ENCODE measurements around the gene OAS2.
"Not testable (repeated sequence)": the region's sequence is repeated elsewhere in the genome, so short reads cannot be mapped to it uniquely, and the experiment has no call there.

The OAS2 gene

GRCh38 chr12:112946236-112947000 is 31.9 kb upstream of the OAS2 start:
- DNase-seq (ENCODE audit: low read depth) = no peak
- no peak for TF ChIP-seq CTCF (IDR thresholded peaks at IDR 0.05; ENCODE audit: low read depth, low read length)
- no peak for TF ChIP-seq MYC (IDR thresholded peaks at IDR 0.05; ENCODE audit: low read depth, low read length)
- no peak for TF ChIP-seq MAX (IDR thresholded peaks at IDR 0.05; ENCODE audit: low read depth, low read length)
- TF ChIP-seq POLR2A (IDR thresholded peaks at IDR 0.05; ENCODE audit: extremely low read depth, insufficient read length) = no peak
- H3K4me3 ChIP-seq (ENCODE audit: low read depth, low read length) = no peak overlapping the region

- no peak for DNase-seq (ENCODE audit: low read depth)
- H3K4me3 ChIP-seq (ENCODE audit: low read depth, low read length) = no peak overlapping the region
- TF ChIP-seq MAX (IDR thresholded peaks at IDR 0.05; ENCODE audit: low read depth, low read length) (no peak), MYC (IDR thresholded peaks at IDR 0.05; ENCODE audit: low read depth, low read length) (no peak), CTCF (IDR thresholded peaks at IDR 0.05; ENCODE audit: low read depth, low read length) (no peak), POLR2A (IDR thresholded peaks at IDR 0.05; ENCODE audit: extremely low read depth, insufficient read length) (no peak)
These were observed 31.0 kb upstream of the OAS2 start for GRCh38 chr12:112947314-112947713.

GRCh38 chr12:112947761-112948160 is 30.6 kb upstream of the OAS2 start:
- no peak for TF ChIP-seq POLR2A (IDR thresholded peaks at IDR 0.05; ENCODE audit: extremely low read depth, insufficient read length)
- no peak for TF ChIP-seq MYC (IDR thresholded peaks at IDR 0.05; ENCODE audit: low read depth, low read length)
- TF ChIP-seq CTCF (IDR thresholded peaks at IDR 0.05; ENCODE audit: low read depth, low read length) = no peak
- TF ChIP-seq MAX (IDR thresholded peaks at IDR 0.05; ENCODE audit: low read depth, low read length) = no peak
- no peak overlapping the region for H3K4me3 ChIP-seq (ENCODE audit: low read depth, low read length)
- DNase-seq (ENCODE audit: low read depth) = no peak

GRCh38 chr12:112948806-112949205 is 29.5 kb upstream of the OAS2 start:
- no peak for DNase-seq (ENCODE audit: low read depth)
- H3K4me3 ChIP-seq (ENCODE audit: low read depth, low read length) = no peak overlapping the region
- TF ChIP-seq MAX (IDR thresholded peaks at IDR 0.05; ENCODE audit: low read depth, low read length) (no peak), CTCF (IDR thresholded peaks at IDR 0.05; ENCODE audit: low read depth, low read length) (no peak), MYC (IDR thresholded peaks at IDR 0.05; ENCODE audit: low read depth, low read length) (no peak), POLR2A (IDR thresholded peaks at IDR 0.05; ENCODE audit: extremely low read depth, insufficient read length) (no peak)

GRCh38 chr12:112950701-112951100 is 27.6 kb upstream of the OAS2 start:
- no peak for DNase-seq (ENCODE audit: low read depth)
- H3K4me3 ChIP-seq (ENCODE audit: low read depth, low read length) = no peak overlapping the region
- no peak for TF ChIP-seq POLR2A (IDR thresholded peaks at IDR 0.05; ENCODE audit: extremely low read depth, insufficient read length)
- no peak for TF ChIP-seq MYC (IDR thresholded peaks at IDR 0.05; ENCODE audit: low read depth, low read length)
- no peak for TF ChIP-seq MAX (IDR thresholded peaks at IDR 0.05; ENCODE audit: low read depth, low read length)
- TF ChIP-seq CTCF (IDR thresholded peaks at IDR 0.05; ENCODE audit: low read depth, low read length) = no peak

- H3K4me3 ChIP-seq (ENCODE audit: low read depth, low read length); DNase-seq (ENCODE audit: low read depth): not testable (repeated sequence)
These were observed 21.2 kb upstream of the OAS2 start for GRCh38 chr12:112957125-112957524.
